ENCODE measurements around the gene STK32A. TPM values are rescaled to one million over a fixed set of nuclear protein-coding genes. Genes with fewer than 3 reads are reported as not detected.

STK32A gene
- total and polyA plus RNA-seq, 10 donors, result 0.15 to 3.1 (median 0.90) TPM

- Histone ChIP-seq H3K4me3 (no peak overlapping the region), H3K27me3 (replicated peaks in 1 of 7) (no peaks in the 10 kb centered on the region), H3K36me3 (peaks cover 0 to 9% (median 0%) of the 10 kb centered on the region in 6 donors), H3K9me3 (no peaks in the 10 kb centered on the region), H3K4me1 (no peaks in the 10 kb centered on the region), H3K27ac (peak overlapping the region in 2 of 8 donors; percentile 24 to 28)
- TF ChIP-seq POLR2A (IDR thresholded peaks at IDR 0.05) (no peak), POLR2AphosphoS5 (IDR thresholded peaks at IDR 0.05) (no peak)
- TF ChIP-seq, protein P1, sequence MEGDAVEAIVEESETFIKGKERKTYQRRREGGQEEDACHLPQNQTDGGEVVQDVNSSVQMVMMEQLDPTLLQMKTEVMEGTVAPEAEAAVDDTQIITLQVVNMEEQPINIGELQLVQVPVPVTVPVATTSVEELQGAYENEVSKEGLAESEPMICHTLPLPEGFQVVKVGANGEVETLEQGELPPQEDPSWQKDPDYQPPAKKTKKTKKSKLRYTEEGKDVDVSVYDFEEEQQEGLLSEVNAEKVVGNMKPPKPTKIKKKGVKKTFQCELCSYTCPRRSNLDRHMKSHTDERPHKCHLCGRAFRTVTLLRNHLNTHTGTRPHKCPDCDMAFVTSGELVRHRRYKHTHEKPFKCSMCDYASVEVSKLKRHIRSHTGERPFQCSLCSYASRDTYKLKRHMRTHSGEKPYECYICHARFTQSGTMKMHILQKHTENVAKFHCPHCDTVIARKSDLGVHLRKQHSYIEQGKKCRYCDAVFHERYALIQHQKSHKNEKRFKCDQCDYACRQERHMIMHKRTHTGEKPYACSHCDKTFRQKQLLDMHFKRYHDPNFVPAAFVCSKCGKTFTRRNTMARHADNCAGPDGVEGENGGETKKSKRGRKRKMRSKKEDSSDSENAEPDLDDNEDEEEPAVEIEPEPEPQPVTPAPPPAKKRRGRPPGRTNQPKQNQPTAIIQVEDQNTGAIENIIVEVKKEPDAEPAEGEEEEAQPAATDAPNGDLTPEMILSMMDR (IDR thresholded peaks at IDR 0.05 in 8 of 11, conservative IDR thresholded peaks at IDR 0.05 in 3 of 11), result no peak
- no peak for DNase-seq
- WGBS, 5 donors, result 81 to 84% (median 83%) methylated on average over 8 of the region's 8 CpGs
- intact Hi-C loops (cut with DNase I; ENCODE audit: low total_unique reads), result no loop called here
Measured at GRCh38 chr5:147410496-147411358, 175.9 kb downstream of the STK32A start.

GRCh38 chr5:147411359-147412319 lies 176.8 kb downstream of the STK32A start:
- WGBS, 5 donors, result 68 to 77% (median 76%) methylated on average over 8 of the region's 8 CpGs
- TF ChIP-seq, protein P1 (IDR thresholded peaks at IDR 0.05 in 8 of 11, conservative IDR thresholded peaks at IDR 0.05 in 3 of 11), result no peak
- TF ChIP-seq POLR2AphosphoS5 (IDR thresholded peaks at IDR 0.05) (no peak), POLR2A (IDR thresholded peaks at IDR 0.05) (no peak)
- Histone ChIP-seq H3K4me3 (no peak overlapping the region), H3K27ac (peak overlapping the region in 1 of 8 donors; percentile 24), H3K9me3 (no peaks in the 10 kb centered on the region), H3K4me1 (no peaks in the 10 kb centered on the region), H3K36me3 (peaks cover 0 to 9% (median 0%) of the 10 kb centered on the region in 6 donors), H3K27me3 (replicated peaks in 1 of 7) (no peaks in the 10 kb centered on the region)
- DNase-seq, result no peak
- intact Hi-C loops (cut with DNase I; ENCODE audit: low total_unique reads), result no loop called here

DNA sequence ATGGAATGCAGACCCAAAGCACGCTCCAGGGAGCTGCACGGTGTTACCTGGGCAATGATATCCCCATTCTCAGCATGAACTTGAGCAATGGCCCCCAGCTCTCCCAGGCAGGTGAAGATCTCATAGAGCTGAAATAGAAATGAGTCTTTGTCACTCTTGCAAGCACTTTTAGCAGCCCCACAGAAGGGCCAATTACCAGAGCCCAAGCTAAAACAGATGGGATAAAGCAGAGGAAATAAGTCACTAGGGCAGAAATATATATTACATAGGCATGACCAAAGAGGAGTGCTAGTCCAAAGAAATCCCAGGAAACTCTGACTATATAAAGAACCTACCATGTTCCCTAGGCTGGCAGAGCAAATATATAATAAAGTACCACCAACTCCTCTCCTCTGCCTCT lies 177.7 kb downstream of the STK32A start:
- WGBS, 5 donors, result 80 to 91% (median 84%) methylated on average over 2 of the region's 2 CpGs
- intact Hi-C loops (cut with DNase I; ENCODE audit: low total_unique reads), result no loop called here
- Histone ChIP-seq H3K27ac (peak overlapping the region in 1 of 8 donors; percentile 4), H3K4me3 (no peak overlapping the region), H3K36me3 (peaks cover 0 to 9% (median 0%) of the 10 kb centered on the region in 6 donors), H3K27me3 (replicated peaks in 1 of 7) (no peaks in the 10 kb centered on the region), H3K4me1 (no peaks in the 10 kb centered on the region), H3K9me3 (no peaks in the 10 kb centered on the region)
- no peak for TF ChIP-seq POLR2AphosphoS5 (IDR thresholded peaks at IDR 0.05)
- no peak for DNase-seq

DNA sequence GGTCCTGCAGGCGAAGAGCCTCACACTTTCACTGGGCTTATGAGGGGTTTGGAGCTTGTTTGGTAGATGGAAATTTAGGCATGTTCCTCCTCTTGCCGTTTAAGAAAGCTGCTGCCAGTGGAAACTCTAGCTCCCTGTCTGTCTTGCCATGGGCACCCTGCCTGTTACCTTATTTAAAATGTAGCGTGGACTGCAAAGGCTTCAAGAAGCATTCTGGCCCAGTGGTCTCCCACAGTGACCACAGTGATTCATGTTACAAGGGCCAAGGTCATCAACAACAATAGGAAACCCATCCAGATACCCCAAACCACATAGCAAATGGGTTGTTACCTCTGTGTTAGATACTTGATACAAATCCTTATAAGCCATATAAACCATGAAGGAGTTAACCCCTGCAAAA lies 178.4 kb downstream of the STK32A start:
- peaks cover 0 to 9% (median 0%) of the 10 kb centered on the region in 6 donors for H3K36me3 ChIP-seq
- intact Hi-C loops (cut with DNase I; ENCODE audit: low total_unique reads), result no loop called here
- TF ChIP-seq POLR2AphosphoS5 (IDR thresholded peaks at IDR 0.05) (no peak), POLR2A (IDR thresholded peaks at IDR 0.05) (no peak)
- TF ChIP-seq, protein P1 (IDR thresholded peaks at IDR 0.05 in 8 of 11, conservative IDR thresholded peaks at IDR 0.05 in 3 of 11), result no peak
- WGBS, 5 donors, result 73 to 92% (median 84%) methylated on average over 3 of the region's 3 CpGs
- no peak overlapping the region for H3K27ac ChIP-seq
- H3K27me3 ChIP-seq (replicated peaks in 1 of 7), result no peaks in the 10 kb centered on the region
- DNase-seq, result no peak
- no peaks in the 10 kb centered on the region for H3K9me3 ChIP-seq
- H3K4me3 ChIP-seq, result no peak overlapping the region
- no peaks in the 10 kb centered on the region for H3K4me1 ChIP-seq

Data from spleen (tissue), 11 donors.